CD1c-positive myeloid dendritic cell (primary cell): ENCODE data around the gene DSN1.
A peak's percentile ranks its signal among the peaks of the same experiment; 100 is the strongest.
"Not testable (repeated sequence)": the region's sequence is repeated elsewhere in the genome, so short reads cannot be mapped to it uniquely, and the experiment has no call there.

Experiments used
- DNase-seq: peaks from one replicate; pipeline ENCODE4 v3.0.0-alpha.2; 2016; ENCODE audit errors: extremely low spot score

The DSN1 gene, protein sequence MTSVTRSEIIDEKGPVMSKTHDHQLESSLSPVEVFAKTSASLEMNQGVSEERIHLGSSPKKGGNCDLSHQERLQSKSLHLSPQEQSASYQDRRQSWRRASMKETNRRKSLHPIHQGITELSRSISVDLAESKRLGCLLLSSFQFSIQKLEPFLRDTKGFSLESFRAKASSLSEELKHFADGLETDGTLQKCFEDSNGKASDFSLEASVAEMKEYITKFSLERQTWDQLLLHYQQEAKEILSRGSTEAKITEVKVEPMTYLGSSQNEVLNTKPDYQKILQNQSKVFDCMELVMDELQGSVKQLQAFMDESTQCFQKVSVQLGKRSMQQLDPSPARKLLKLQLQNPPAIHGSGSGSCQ

DNA sequence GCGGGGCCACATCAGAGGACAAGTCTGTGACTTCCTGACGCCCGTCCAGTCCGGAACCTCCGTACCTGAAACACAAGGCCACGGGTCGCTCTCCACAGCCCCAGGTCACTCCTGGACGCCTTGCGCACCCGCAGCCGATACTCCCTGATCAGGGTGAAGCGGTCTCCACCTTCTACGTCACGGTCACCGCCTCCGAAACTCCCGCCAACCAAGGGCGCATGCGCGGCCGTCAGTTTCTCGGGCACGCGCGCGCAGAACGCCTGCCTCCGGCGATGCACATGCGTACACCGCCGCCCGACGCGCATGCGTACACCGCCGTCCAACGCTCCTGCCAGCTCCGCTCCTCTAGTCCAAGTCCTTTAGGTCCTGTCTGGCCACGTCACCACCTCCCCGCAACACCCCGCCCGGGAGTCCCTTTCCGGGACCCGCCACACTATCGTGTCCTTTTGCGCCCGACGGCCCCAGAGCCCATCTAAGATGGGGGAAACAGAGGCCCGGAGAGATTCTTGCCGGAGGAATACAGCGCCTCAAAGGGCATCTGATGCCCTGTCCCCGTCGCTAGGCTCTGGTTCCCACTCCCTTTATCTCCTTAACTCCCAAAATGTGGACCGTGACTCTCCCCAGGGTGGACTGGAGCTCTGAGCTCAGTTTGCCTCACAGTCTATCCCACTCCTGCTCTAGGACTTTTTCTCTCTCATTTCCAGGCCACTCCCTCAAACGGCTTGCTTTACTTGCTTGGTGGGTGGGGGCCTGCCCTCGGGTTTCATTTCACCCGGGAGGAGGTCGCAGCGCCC, at the start of gene DSN1:
Gene DSN1, minus strand, starts transcription at position 167 of the 794 bp plus-strand sequence. CDS start 2,305 bp downstream, outside the sequence.
- peak; percentile 100 for DNase-seq

DNA sequence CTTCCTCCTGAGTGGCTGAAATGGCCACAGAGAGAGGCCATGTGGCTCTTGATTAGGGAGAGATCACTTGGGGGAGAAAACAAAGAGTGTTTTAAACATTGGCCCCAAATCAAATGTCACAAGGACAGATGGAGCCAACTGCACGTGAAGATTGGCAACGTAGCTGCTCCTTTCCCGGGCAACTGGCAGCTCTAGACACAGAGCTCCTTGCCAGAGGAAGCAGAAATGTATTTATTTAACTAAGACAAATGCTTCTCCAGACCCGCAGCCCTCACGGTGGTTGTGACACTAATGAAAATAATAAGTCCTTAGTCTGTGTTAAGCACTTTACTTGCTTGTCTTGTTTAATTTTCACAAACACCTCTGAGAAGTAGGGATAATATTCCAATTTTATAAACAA, 49.6 kb upstream of the DSN1 start:
- DNase-seq = no peak

DNA sequence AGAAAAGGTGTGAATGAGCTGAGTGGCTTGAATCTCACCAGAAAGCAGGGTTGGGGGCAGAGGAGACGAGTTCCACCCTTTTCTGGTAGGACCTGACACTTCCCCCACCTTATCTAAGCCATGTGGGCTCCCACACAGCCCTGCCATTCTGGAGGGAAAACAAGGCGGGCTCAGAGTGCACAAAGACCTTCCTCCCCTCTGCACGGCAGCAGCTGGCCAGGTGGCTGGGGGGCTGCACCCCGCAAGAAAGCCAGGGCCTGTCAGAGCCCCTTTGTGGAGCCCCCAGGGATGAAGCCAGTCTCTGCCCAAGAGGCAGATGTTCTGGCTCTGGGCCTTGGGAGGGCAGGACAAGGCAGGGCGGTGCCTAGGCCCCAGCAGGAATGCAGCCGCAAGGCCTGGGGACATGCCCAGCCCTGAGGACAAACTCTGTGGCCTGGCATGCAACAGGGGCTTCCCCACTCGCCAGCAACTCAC, 48.4 kb upstream of the DSN1 start:
- DNase-seq = no peak

DNA sequence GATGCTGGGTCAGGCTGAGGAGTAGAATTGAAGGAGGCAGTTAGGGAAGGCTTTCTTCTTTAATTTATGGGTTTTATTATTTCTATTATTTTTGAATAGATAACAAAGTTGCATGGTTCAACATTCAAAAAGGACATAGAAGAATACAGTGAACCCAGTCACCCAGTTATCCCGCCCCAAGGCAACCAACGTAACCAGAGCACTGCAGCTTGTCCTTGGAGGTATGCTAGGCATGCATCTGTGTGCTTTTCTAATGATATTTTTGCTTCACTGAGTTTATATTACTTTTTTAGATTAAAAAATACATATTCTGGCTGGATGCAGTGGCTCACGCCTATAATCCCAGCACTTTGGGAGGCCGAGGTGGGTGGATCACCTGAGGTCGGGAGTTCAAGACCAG, 47.4 kb upstream of the DSN1 start:
- DNase-seq = no peak

DNA sequence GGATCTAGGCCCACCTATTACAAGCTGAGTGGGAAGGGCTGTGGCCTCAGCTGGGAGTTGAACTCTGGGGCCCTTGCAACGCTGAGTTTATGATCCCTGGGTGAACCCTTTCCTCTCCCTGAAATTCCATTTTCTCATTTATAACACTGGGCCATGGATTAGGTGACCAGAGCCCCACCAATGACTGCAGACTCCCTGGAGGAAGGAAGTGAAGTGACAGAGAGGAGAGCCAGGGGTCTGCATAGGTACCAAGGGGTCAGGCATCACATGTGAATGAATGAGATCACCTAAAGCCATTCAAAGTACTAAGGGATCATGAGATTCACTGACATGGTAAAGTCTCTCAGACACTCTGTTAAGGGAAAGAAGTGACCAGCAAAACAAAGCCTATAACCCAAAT, 46.5 kb upstream of the DSN1 start:
- no peak for DNase-seq

DNA sequence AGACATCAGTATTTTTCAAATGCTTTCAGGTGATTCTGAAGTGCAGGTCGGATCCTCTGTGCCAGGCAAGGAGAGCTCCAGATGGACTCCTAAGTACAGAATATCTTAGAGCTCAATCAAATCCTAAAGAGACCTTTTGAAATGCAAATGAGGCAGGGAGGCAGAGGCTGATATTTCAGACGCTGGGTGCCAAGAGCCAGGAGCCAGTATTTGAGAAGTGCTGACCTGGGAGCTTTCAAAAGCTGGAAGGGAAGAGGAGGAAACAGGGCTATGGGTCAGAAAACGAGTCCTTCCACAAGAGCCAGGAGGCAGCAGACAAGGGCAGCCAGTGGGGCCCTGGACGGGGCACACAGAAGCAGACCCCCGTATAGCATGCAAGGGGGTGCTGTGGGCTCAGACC, 46.1 kb upstream of the DSN1 start:
- no peak for DNase-seq

DNA sequence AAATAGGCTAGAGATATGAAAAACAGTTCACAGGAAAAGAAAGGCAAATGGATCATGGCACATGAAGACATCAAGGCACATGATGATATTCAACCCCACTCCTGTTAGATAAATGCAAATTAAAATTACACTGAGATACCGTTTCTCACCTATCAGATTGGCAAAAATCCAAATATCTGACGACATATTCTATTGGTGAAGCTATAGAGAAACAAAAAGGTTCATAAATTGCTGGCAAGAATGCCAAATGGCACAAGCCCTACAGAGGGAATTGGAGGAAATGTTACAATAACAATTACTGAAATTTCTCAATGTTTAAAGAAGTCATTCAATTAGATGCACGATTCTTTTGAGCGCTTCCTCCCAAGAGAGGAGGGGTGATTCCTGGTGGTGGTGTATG, 45.3 kb upstream of the DSN1 start:
- no peak for DNase-seq

DNA sequence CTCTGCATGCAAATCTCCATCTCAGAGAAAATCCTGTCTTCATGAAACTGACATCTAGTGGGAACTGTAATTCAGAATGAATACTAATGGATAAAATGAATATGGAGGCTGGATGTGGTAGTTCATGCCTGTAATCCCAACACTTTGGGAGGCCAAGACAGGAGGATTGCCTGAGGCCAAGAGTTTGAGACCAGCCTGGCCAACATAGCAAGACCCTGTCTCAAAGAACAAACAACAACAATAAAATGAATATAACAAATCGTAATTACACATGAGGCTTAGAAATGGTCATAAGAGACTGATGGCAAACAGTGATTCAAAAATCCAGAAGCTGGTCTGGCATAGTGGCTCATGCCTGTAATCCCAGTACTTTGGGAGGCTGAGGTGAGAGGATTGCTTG, 44.6 kb upstream of the DSN1 start:
- no peak for DNase-seq

DNA sequence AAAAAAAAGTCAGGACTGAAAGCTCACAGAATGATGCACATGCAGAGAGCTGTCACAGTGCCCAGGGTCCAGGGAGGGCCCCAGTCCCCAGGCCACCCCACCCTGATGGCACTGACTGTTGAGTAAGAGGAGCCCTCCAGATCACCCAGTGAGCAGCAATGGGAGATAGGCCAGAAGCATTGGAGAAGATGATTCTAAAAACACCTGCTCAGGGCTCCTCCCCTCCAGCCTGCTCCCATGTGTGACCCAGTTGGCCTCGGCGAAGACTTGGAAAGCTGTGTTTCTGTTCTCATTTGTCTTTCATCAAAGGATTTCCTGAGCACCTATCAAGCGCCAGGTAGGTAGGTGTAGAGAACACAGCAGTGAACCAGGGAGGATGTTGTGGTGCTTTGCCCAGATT, 43.9 kb upstream of the DSN1 start:
- DNase-seq = no peak

DNA sequence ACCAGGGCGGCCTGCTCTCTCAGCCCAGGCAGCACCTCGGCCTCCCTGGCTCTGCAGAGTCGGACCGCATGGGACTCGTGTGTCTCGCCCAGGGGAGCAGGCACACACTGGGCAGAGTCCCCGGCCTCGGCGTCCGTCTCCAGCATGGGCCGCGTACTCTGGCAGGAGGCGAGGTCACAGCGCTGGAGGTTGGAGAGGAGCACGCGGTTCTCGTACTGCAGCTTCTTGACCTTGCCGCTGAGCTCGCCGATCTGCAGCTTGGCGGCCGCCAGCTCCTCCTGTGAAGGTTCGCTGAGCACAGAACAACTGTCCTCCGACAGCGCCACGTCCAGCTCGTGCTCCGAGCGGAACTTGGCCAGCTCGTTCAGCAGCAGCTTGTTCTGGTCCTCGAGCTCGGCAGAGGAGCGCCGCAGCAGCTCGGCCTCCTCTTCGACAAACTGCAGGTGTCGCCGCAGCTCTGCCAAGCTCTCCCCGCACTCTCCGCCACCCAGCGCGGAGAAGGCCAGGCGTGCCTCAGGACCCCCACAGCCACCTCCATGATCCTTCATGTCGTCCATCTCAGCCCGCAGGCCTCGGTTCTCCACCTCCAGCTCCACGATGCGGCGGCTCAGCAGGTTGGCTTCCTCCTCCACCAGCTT, 42.0 kb upstream of the DSN1 start:
- DNase-seq = no peak

DNA sequence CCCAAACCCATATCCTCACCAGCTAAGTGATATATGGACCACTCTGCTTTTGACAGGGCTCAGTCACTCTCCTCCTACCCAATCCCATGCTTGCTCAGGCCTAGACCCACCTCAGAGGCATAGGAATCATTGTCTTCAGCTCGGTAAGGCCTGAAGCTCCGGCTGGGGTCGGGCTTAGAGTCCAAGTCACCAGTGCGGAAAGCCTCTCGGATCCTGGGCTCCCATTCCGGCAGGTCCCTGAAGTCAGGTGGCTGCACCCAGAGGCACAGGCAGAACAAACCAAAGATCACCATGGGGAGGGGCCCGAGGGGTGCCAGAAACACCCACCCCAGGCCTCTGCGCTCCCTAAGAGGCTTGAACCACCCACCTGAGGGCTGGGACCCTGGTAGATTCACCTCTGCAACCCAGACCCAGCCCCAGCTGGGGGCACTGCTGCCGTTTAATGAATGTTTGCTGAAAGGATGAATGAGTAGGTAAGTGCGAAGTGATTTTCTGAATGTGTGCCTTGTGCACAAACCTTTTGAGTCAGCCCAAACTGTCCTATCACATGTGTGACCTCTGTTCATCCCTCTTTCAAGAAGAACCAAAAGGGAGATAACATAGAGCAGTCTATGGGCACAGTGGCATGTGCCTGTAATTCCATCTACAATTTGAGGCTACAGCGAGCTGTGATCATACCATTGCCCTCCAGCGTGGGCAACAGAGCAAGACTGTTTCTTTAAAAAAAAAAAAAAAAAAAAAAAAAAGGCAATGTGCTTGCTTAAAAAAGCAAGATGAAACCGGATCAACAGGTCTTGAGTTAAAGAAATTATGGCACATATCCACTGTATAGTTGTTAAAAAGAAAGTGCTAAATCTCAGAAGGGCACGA, 39.3 kb upstream of the DSN1 start:
- no peak for DNase-seq

DNA sequence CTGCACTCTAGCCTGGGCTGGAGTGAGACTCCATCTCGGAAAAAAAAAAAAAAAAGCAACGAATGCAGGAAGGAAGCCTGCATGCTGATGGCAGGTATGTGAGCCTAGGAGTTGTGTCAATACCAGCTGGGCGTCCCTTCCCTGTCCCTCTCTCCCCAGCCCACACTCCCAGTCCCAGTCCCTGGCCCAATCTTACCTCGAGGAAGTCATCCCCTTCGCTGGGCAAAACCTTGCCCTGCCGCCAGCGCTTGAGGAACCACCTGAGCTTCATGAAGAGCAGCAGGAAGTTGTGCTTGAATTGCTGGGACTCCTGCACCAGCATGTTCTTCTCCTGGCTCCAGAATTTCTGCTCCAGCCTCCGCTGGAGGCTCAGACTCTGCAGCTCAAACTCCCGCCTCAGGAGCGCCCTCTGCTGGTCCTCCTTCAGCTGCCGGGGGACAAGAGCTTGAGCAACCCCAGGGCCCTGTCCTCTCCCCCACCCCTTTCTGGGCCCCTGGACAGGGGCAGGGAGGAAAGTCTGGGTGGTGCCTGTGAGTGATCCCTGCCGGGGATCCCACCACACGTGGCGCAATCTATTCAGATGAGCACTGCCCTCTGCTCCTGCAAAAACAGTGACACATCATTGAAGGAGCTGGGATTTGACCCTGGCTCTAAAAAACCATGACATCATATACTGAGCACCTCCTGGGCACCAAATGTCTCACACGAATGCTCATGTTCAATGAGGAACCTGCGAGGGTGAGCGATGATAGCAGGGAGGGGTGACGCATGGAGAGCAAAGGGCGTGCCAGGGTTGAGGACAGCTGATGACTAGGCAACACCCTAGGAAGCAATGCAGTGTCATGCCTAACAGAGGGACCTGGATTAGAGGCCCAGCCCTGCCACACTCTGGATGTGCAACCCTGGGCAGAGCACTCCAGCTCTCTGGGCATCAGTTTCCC, 35.0 kb upstream of the DSN1 start:
- DNase-seq = peak; percentile 96

DNA sequence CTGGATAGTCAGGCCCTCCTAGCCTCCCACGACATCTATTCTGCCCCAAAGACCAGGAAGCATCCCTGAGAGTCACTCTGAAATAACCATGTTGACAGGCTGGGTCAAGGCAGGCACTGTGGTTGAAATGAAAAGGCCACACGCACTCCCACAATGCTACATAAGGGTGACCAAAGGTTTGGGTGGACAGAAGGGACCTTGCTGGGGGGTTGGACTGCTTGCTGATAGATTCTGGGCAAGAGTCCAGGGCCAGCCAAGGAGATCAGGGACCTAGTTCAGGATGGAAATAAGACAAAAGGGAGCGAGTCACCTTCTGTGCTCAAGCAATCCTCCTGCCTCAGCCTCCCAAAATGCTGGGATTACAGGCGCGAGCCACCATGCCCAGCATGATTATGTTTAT, 32.5 kb upstream of the DSN1 start:
- DNase-seq = no peak

DNA sequence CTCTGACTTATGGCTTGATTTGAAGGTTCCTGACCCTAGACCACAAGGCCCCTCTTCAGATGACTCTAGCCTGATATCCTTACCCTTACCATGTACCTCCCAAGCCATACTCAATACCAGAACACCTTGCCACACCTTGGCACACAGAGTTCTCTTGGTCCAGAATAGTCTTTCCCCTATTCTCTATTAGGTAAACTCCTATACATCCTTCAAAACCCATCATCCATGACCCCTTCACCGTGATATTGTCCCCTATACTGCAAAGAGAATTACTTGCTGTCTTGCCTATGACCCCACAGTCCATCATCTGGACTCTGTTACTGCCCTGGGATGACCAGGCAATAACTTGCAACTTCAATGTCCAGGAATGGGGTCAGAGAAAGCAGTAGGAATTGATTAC, 31.8 kb upstream of the DSN1 start:
- no peak for DNase-seq

DNA sequence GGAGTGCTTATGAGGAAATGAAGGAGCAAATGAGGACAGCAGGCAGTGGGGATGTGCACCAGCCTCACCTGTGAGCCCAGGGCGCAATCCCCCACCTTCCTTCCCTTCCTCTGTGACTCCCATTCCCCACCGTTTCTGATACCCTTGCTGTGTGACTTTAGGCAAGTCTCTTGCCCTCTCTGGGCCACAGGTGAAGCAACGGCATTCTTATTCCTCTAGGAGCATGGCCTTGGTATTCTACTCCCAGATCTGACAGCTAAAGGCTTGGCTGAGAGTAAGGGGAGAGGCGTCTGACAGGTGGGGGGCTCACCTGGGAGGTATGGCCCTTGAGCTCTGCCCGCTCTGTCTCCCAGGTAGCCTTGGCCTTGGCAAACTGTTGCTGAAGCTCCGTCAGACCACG, 30.9 kb upstream of the DSN1 start:
- DNase-seq = no peak

DNA sequence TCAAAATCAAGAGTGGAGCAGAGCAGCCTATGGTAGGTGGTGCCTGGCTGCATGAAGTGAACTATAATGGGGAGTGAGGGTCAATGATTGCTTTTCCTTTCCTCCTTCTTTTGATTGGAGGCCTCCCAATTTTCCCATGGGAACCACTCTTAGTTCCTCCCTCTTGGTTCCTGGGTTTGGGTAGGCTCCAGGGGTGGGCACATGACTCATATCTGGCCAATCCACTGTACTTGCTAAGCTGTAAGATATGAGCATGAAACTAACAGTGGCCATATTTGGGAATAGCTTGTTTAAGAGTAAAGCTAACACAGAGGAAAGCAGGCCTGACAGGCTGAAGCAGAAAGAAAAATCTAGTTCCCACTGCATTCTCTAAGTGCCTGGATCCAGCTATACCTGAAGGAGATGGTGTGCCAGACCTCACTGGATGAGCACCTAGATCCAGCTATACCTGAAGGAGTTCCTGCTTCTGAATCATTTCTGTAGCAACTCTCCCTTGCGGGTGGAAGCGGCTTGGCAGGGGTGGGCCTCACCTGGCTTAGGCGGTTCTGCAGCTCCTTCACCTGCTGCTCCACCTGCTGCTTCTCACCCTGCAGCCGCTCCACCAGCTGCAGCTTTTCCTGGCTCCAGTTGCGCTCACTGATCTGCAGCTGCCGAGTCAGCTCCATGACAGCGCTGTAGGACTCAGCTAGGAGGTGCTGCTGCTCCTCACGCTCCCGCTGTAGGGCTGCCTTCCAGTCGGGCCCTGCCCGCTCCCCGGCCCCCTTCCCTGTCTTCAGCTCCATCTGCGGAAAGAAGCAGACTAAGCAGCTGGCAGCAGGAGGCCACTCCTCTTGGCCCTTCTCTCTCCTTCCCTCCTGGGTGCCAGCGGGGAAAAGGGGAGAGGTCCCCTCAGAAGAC, 29.0 kb upstream of the DSN1 start:
- no peak for DNase-seq

DNA sequence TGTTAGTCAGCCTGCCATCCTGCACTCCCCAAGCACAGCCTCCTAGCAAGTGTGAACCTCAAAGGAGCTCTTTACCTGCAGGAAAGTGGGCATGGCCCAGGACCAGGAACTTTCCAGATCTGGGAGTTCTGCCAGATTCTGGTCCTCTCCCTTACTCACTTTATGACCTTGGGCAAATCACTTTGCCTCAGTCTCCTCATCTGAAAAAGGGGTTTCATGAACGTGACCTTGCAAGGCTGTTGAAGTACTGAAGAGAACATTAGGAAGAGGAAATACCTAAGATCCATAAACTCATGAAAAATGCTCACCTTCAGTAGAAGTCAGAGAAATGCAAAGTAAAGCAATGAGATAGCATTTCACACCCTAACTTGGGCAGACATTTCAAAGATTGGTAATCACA, 26.8 kb upstream of the DSN1 start:
- no peak for DNase-seq

DNA sequence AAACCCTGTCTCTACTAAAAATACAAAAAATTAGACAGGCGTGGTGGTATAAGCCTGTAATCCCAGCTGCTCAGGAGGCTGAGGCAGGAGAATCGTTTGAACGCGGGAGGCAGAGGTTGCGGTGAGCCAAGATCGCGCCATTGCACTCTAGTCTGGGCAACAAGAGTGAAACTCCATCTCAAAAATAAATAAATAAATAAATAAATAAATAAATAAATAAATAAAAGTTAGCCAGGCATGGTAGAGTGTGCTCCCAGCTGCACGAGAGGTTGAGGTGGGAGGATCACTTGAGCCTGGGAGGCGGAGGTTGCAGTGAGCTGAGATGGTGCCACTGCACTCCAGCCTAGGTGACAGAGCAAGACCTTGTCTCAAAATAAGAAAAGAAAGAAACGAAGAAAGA, 25.8 kb upstream of the DSN1 start:
- not testable (repeated sequence) for DNase-seq

DNA sequence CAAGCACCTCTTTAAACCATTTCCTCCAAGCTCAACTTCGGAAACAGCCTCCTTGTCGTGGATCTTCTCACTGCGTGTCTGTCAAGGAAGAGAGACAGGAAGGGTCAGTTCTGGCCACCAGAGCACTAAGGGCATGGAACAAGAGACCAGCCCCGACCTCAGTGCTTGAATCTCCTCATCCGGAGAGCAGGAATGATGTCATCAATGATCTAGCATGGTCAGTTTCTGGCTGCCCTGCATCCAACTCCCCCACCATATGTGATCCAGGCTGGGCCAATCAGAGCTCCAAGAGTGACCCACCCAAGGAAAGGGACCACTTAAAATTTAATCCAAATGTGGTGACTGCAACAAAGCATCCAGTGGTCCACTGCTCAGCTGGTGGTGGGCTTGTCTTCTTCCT, 23.3 kb upstream of the DSN1 start:
- DNase-seq = no peak

DNA sequence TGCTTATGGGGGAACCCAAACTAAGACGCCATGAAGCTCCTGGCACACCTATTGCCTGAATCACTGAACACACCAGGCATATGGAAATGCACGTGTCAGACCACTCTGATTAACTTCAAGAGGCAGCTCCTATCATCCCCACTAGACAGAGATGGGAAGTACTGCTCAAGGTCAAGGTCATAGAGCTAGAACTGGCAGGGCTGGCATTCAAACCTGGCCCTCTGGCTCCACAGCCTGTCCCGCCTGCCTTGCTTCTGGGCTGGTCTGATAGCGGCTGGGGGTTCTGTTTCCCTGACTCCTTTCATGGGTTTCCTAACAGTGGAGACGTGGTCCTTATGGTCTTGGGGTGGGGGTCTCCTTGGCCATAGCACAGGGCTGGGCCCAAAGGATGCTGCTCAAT, 22.6 kb upstream of the DSN1 start:
- DNase-seq = no peak
